CD4-positive, alpha-beta T cell treated with Interleukin-21 for 1 hour (primary cell): ENCODE measurements around the gene PALMD.

Experiments used
- DNase-seq: peaks from one replicate; pipeline ENCODE4 v3.0.0-alpha.2; 2020

PALMD gene

DNA sequence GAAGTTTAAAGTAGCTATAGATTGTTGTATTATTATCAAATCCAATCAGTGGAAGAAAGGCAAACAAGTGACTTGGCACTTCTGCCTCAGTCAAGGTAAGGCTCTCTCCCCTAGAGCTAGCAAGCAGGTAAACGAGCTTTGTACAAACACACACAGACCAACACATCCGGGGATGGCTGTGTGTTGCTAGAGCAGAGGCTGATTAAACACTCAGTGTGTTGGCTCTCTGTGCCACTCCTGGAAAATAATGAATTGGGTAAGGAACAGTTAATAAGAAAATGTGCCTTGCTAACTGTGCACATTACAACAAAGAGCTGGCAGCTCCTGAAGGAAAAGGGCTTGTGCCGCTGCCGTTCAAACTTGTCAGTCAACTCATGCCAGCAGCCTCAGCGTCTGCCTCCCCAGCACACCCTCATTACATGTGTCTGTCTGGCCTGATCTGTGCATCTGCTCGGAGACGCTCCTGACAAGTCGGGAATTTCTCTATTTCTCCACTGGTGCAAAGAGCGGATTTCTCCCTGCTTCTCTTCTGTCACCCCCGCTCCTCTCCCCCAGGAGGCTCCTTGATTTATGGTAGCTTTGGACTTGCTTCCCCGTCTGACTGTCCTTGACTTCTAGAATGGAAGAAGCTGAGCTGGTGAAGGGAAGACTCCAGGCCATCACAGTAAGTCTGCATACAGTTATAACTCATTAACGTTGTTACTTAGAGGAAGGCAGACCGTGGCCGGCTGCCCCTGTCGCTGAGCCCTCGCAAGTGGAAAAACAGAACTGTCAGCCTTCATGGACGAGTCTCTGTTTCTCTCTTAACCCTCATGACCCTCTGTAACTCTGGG lies at the start of gene PALMD:
PALMD (plus strand) TSS at position 415 of the 833 bp plus-strand sequence; CDS start at position 620, 205 bp downstream.
- DNase-seq: no peak

DNA sequence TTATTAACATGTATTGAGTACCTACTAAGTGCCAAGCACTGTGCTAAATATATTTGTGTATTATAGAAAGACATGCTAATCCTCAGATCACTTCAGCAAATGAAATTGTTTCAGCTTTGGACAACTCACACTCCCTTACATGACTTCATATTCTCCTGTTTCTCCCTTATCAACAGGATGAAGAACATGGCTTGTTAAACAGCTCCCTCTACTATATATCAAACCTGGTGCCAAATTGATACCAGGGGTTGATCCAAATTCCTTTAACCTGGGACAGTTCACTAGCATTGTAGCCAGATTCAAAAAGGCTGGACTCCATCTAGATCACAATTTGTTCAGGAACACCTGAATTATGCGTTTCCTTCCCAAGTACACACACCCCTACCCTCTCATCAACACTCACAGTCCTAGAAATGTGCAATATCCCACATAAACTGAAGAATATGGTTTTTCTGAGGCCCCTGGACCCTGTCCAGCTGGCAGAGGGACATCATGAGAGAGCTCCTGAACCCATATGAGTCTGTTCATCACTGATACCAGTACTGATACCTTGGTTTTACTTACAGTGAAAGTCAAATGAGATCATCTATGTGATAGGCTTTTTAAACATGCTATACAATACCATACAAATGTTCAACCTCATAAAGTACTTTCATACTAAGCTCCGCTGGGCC lies 47.0 kb upstream of the PALMD start:
- no peak for DNase-seq

- no peak for DNase-seq
These were observed 46.2 kb upstream of the PALMD start for GRCh38 chr1:99599678-99600175.

- no peak for DNase-seq
These were observed 45.1 kb upstream of the PALMD start for GRCh38 chr1:99600782-99601181.

DNA sequence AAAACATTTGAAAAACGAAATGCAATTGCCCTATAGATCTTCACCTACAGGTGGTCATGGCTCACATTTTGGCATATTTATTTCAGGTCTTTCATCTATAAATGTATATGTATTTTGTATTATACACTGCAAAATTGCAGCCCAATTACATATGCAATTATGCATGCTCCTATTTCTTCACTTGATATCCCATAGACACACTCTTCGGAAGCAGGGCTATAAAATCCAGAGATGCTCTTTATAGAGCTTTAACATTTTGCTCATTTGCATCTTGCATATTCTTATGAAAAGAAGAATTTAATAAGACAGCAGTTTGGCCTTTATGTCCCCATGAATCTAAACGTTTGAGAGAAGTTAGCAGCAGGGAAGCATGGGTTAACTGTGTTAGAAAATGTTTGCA lies 44.7 kb upstream of the PALMD start:
- no peak for DNase-seq

GRCh38 chr1:99601709-99602403 lies 44.1 kb upstream of the PALMD start:
- no peak for DNase-seq

- DNase-seq: no peak
These were observed 43.4 kb upstream of the PALMD start for GRCh38 chr1:99602404-99602969.

DNA sequence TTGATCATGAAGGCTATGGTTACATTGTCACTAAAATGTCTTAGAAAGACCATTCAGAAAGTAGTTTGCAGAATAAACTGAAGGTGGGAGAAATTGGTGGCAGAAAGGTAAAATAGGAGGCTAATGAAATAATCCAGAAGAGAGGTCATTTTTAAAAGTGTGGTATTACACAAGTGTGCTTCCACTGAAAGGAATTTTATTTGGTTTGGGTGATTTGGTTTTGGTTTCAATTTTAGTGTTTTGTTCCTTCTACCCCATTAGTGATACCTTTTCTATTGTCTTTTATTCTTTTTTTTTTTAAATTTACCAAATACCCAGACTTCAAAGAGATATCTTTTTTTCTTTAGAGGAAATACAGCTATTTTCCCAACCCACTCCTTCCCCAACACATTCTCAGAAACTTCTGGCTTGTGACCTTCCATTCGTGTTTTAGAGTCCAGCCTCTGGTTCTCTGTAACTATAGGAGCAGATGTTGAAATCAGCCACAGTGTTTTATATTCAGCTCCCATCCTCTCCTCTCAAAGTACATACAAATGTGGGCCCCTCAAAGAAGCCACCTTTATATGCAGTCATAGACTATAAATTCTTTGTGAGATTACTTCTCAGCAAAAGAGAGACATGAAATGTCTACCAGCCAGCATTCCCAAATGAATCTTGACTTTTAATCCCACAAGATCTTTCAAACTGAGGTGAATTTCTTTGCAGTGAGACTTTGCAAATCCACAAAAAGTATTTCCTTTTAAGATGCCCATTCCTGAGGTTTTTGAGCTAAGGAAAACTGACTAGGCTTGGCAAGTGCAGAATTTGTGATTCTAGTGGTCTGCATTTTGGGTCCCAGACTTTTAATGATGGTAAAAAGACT lies 42.0 kb upstream of the PALMD start:
- DNase-seq: no peak

- no peak for DNase-seq
These were observed 39.6 kb upstream of the PALMD start for GRCh38 chr1:99606306-99606705.

DNA sequence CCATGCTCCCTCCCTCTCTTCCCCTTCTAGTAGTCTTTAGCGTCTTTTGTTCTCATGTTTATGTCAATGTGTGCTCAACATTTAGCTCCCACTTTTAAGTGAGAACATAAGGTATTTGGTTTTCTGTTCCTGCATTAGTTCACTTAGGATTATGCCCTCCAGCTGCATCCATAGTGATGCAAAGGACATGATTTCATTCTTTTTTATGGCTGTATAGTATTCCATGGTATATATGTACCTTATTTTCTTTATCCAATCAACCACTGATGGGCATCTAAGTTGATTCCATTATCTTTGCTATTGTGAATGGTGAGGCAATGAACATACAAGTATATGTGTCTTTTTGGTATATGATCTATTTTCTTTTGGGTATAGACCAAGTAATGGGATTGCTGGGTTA lies 38.3 kb upstream of the PALMD start:
- no peak for DNase-seq

GRCh38 chr1:99608058-99608457 lies 37.9 kb upstream of the PALMD start:
- no peak for DNase-seq

GRCh38 chr1:99613716-99614115 lies 32.2 kb upstream of the PALMD start:
- DNase-seq: no peak

DNA sequence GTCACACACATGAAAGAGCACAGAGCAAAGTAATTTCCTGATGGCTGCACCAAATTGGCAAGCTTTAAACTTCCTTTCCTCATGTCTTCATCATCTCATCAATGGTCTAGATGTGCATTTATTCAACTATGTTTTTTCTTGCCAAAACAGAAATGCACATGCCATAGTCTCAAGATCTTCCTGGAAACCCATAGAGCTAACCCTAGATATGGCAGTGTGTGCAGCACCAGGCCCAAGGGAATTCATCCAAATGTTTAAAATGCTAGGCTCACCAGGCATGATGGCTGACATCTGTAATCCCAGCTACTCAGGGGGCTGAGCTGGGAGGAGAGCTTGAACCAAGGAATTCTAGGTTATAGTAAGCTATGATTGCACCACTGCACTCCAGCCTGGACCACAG lies 31.2 kb upstream of the PALMD start:
- no peak for DNase-seq

GRCh38 chr1:99619583-99619982 lies 26.3 kb upstream of the PALMD start:
- DNase-seq: no peak

GRCh38 chr1:99621340-99621901 lies 24.5 kb upstream of the PALMD start:
- no peak for DNase-seq

GRCh38 chr1:99622702-99623347 lies 23.1 kb upstream of the PALMD start:
- DNase-seq: no peak

DNA sequence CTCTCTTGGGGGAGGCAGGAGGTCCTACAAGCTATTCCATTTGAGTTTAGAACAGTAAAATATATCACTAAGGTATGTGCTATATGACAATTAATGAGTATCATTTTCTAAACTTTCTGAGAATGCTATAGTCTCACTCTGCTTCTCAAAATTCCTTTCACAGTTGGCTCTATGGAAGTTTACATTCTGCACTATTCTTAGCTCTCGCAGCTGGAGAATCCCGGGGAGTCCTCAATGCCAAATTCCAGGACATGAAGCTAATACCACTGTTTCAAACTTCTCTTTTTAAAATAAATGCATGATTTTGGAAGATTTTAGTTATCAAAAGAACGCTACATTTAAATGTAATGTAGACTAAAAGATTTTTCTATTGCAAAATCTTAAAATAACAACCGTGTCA lies 22.4 kb upstream of the PALMD start:
- DNase-seq: no peak

GRCh38 chr1:99627615-99628014 lies 18.3 kb upstream of the PALMD start:
- DNase-seq: no peak

GRCh38 chr1:99629164-99629563 lies 16.7 kb upstream of the PALMD start:
- no peak for DNase-seq

- no peak for DNase-seq
These were observed 10.8 kb upstream of the PALMD start for GRCh38 chr1:99634971-99635624.

DNA sequence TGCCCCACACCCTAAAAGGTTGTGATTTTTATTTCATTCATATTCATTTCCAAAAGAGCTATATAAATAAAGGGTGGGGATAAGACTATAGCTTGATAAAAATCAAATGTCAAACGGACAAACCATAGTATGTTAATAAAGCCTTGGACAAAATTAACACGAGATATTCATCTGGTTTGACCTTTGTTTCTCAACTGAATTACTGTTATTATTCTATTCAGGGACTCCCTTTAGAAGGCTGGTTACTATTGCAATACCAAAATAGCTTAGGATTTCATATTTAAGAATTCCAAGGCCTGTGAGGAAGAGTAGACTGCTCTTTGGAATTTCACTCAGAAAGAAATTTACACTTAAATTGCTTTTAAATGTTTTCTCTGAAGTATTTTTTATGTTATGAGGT lies 10.2 kb upstream of the PALMD start:
- no peak for DNase-seq
